NB4 (cell line): Measurements from ENCODE around the gene MT1G.

Experiments used
- MYC ChIP-seq: IDR thresholded peaks from 2 replicates; pipeline ENCODE4 v1.6.1; 2011; ENCODE audit warnings: low read depth, low read length
- POLR2A ChIP-seq: IDR thresholded peaks from 2 replicates; pipeline ENCODE4 v1.6.1; 2011; ENCODE audit warnings: mild to moderate bottlenecking; ENCODE audit not compliant: insufficient read length; ENCODE audit errors: extremely low read depth
- TF ChIP-seq, protein P1 (sequence below): IDR thresholded peaks from one replicate; pipeline ENCODE4 v1.5.1; 2012; ENCODE audit warnings: low read depth, low read length
- TF ChIP-seq, protein P2 (sequence below): IDR thresholded peaks from 2 replicates; pipeline ENCODE4 v1.6.1; 2011; ENCODE audit warnings: low read depth, low read length

DNA sequence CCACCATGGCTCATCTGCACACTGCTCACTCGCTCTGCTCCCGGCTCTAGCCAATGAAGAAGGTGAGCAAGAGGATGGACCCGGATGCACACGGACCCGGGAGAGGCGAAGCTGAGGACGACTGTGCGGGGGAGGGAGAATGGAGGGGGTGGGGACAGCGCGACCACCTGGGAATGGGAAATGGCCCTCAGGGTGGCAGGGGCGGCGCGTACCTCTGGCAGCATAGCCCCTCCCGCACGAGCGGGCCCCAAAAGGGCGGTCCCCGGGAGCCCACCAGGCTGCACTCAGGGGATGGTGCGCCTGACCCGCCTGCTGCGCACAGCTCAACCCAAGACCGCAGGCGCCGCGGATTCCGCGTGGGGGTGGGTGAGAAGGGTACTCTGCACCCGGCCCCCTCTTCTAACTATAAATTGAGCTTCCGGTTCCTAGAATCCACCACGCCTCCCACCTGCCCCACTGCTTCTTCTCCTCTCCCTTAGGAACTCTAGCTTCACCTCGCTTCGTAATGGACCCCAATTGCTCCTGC, 7.9 kb upstream of the MT1G start:
- TF ChIP-seq, protein P1, sequence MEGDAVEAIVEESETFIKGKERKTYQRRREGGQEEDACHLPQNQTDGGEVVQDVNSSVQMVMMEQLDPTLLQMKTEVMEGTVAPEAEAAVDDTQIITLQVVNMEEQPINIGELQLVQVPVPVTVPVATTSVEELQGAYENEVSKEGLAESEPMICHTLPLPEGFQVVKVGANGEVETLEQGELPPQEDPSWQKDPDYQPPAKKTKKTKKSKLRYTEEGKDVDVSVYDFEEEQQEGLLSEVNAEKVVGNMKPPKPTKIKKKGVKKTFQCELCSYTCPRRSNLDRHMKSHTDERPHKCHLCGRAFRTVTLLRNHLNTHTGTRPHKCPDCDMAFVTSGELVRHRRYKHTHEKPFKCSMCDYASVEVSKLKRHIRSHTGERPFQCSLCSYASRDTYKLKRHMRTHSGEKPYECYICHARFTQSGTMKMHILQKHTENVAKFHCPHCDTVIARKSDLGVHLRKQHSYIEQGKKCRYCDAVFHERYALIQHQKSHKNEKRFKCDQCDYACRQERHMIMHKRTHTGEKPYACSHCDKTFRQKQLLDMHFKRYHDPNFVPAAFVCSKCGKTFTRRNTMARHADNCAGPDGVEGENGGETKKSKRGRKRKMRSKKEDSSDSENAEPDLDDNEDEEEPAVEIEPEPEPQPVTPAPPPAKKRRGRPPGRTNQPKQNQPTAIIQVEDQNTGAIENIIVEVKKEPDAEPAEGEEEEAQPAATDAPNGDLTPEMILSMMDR, result no peak
- TF ChIP-seq, protein P2, sequence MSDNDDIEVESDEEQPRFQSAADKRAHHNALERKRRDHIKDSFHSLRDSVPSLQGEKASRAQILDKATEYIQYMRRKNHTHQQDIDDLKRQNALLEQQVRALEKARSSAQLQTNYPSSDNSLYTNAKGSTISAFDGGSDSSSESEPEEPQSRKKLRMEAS, result no peak
- TF ChIP-seq POLR2A, result no peak
- no peak for TF ChIP-seq MYC
